Neuronal stem cell (in vitro differentiated cells): ENCODE measurements around the gene CDK5R2.

Source experiments
- DNase-seq: peaks from one replicate; pipeline ENCODE4 v3.0.0-alpha.2; 2013; ENCODE audit warnings: low spot score
- H2AFZ ChIP-seq: one replicate; pipeline ENCODE4 v1.6.1; 2013; ENCODE audit warnings: mild to moderate bottlenecking, low read length, inconsistent platforms
- H2AK5ac ChIP-seq: 2 replicates; pipeline ENCODE4 v1.6.1; 2013; ENCODE audit warnings: low read depth, mild to moderate bottlenecking, inconsistent platforms, low read length, moderate library complexity, mixed read lengths
- H2BK120ac ChIP-seq: 2 replicates; pipeline ENCODE4 v1.6.1; 2013; ENCODE audit warnings: low read depth, mild to moderate bottlenecking, inconsistent platforms, low read length, moderate library complexity, mixed read lengths
- H2BK12ac ChIP-seq: one replicate; pipeline ENCODE4 v1.6.1; 2013; ENCODE audit warnings: low read length, inconsistent platforms
- H2BK15ac ChIP-seq: 2 replicates; pipeline ENCODE4 v1.6.1; 2013; ENCODE audit warnings: mild to moderate bottlenecking, low read length, inconsistent platforms, mixed read lengths
- H2BK5ac ChIP-seq: one replicate; pipeline ENCODE4 v1.6.1; 2013; ENCODE audit warnings: inconsistent platforms, mild to moderate bottlenecking, low read length, moderate library complexity
- H3K14ac ChIP-seq: one replicate; pipeline ENCODE4 v1.6.1; 2013; ENCODE audit warnings: low read length, inconsistent platforms
- H3K18ac ChIP-seq: 2 replicates; pipeline ENCODE4 v1.6.1; 2013; ENCODE audit warnings: low read length, inconsistent platforms
- H3K23ac ChIP-seq: 2 replicates; pipeline ENCODE4 v1.6.1; 2013; ENCODE audit warnings: low read depth, mild to moderate bottlenecking, mixed read lengths, low read length, inconsistent platforms; ENCODE audit not compliant: poor library complexity
- H3K27ac ChIP-seq: replicated peaks from 3 replicates; pipeline ENCODE4 v1.5.1; 2013; ENCODE audit warnings: low read length, inconsistent platforms
- H3K27me3 ChIP-seq, 3 experiments: 2 replicates each; pipeline ENCODE4 v1.6.1; 2013; ENCODE audit warnings: low read length in 3 of 3, mild to moderate bottlenecking in 2 of 3, inconsistent platforms in 1 of 3, low read depth in 1 of 3, mixed read lengths in 1 of 3, moderate library complexity in 1 of 3; ENCODE audit not compliant: control insufficient read depth in 3 of 3, insufficient read depth in 3 of 3
- H3K36me3 ChIP-seq, 2 donors: replicated peaks in 1 of 2; 2 replicates each; pipeline ENCODE4 v1.6.1; 2013; ENCODE audit warnings: low read length in 2 of 2; ENCODE audit not compliant: control insufficient read depth in 2 of 2, insufficient read depth in 2 of 2
- H3K4ac ChIP-seq: 2 replicates; pipeline ENCODE4 v1.6.1; 2013; ENCODE audit warnings: inconsistent platforms, mild to moderate bottlenecking, low read length, moderate library complexity
- H3K4me1 ChIP-seq, 2 donors: 1 replicate in 1 of 2; 2 replicates in 1 of 2; pipeline ENCODE4 v1.6.1; 2013; ENCODE audit warnings: low read length in 2 of 2, low read depth in 1 of 2; ENCODE audit not compliant: control insufficient read depth in 2 of 2, insufficient read depth in 1 of 2
- H3K4me2 ChIP-seq: one replicate; pipeline ENCODE4 v1.6.1; 2013; ENCODE audit warnings: mild to moderate bottlenecking, low read length, inconsistent platforms; ENCODE audit not compliant: insufficient read depth, poor library complexity, severe bottlenecking
- H3K4me3 ChIP-seq, 2 donors: 2 replicates each; pipeline ENCODE4 v1.5.1; 2013; ENCODE audit warnings: low read length in 2 of 2, mild to moderate bottlenecking in 2 of 2, inconsistent platforms in 1 of 2, moderate library complexity in 1 of 2
- H3K79me1 ChIP-seq: one replicate; pipeline ENCODE4 v1.6.1; 2013; ENCODE audit warnings: low read depth, mild to moderate bottlenecking, inconsistent platforms, low read length, moderate library complexity
- H3K9ac ChIP-seq: one replicate; pipeline ENCODE4 v1.6.1; 2013; ENCODE audit warnings: mild to moderate bottlenecking, low read depth, low read length, inconsistent platforms; ENCODE audit not compliant: poor library complexity
- H3K9me3 ChIP-seq, 2 donors: replicated peaks in 1 of 2; 2 replicates each; pipeline versions ENCODE3 to v1.6.1; 2013; ENCODE audit warnings: low read length in 2 of 2, mild to moderate bottlenecking in 2 of 2, inconsistent platforms in 1 of 2, low read depth in 1 of 2, mixed read lengths in 1 of 2, moderate library complexity in 1 of 2; ENCODE audit not compliant: control insufficient read depth in 2 of 2, insufficient read depth in 1 of 2
- H4K8ac ChIP-seq: one replicate; pipeline ENCODE4 v1.6.1; 2013; ENCODE audit warnings: low read depth, mild to moderate bottlenecking, inconsistent platforms, low read length, moderate library complexity
- H4K91ac ChIP-seq: one replicate; pipeline ENCODE4 v1.6.1; 2013; ENCODE audit warnings: low read length, low read depth, mild to moderate bottlenecking, inconsistent platforms; ENCODE audit not compliant: poor library complexity
- WGBS, 2 donors: extraction: QIAGEN DNeasy Blood & Tissue Kit; methylation state at CpG; one replicate each; pipeline ENCODE4 v1.1.7; 2013; ENCODE audit warnings: missing lambda C conversion rate in 2 of 2, mixed read lengths in 1 of 2; ENCODE audit not compliant: insufficient read length in 2 of 2, insufficient replicate concordance in 1 of 2; ENCODE audit errors: extremely low coverage in 2 of 2; 5-methylcytosine and 5-hydroxymethylcytosine counted together

CDK5R2 gene

GRCh38 chr2:218986148-218986761 lies 26.8 kb downstream of the CDK5R2 start:
- no peak for DNase-seq
- Histone ChIP-seq H2BK12ac (no peak overlapping the region), H4K91ac (no peak overlapping the region), H3K27ac (no peak overlapping the region), H2BK120ac (no peak overlapping the region), H3K27me3 (peaks cover 60 to 99% (median 98%) of the 10 kb centered on the region in 3 experiments), H2BK5ac (no peak overlapping the region), H3K79me1 (peaks cover 2% of the 10 kb centered on the region), H3K14ac (no peak overlapping the region), H3K4me2 (no peak overlapping the region), H3K4me3 (no peak overlapping the region), H2AFZ (no peak overlapping the region), H4K8ac (no peak overlapping the region), H3K4me1 (peaks cover 0 to 5% of the 10 kb centered on the region in 2 donors), H2BK15ac (no peak overlapping the region), H3K4ac (no peak overlapping the region), H2AK5ac (no peak overlapping the region), H3K36me3 (no peaks in the 10 kb centered on the region), H3K9me3 (peaks cover 0 to 11% of the 10 kb centered on the region in 2 donors), H3K23ac (no peak overlapping the region), H3K9ac (no peak overlapping the region), H3K18ac (no peak overlapping the region)
- no CpG with 5 or more reads among the region's 4 CpGs for WGBS, 2 donors

GRCh38 chr2:218988164-218988563 lies 28.7 kb downstream of the CDK5R2 start:
- Histone ChIP-seq H2BK12ac (no peak overlapping the region), H2BK5ac (no peak overlapping the region), H3K79me1 (peaks cover 2% of the 10 kb centered on the region), H3K27ac (no peak overlapping the region), H3K9me3 (peaks cover 0 to 7% of the 10 kb centered on the region in 2 donors), H3K4me1 (no peaks in the 10 kb centered on the region), H3K36me3 (no peaks in the 10 kb centered on the region), H3K27me3 (peaks cover 59 to 99% (median 98%) of the 10 kb centered on the region in 3 experiments), H2BK120ac (no peak overlapping the region), H3K14ac (no peak overlapping the region), H4K8ac (no peak overlapping the region), H3K18ac (no peak overlapping the region), H3K9ac (no peak overlapping the region), H3K4ac (no peak overlapping the region), H4K91ac (no peak overlapping the region), H2AK5ac (no peak overlapping the region), H3K4me3 (no peak overlapping the region), H2BK15ac (no peak overlapping the region), H3K4me2 (no peak overlapping the region), H2AFZ (no peak overlapping the region), H3K23ac (no peak overlapping the region)
- no peak for DNase-seq
- no CpG with 5 or more reads among the region's 3 CpGs for WGBS, 2 donors

DNA sequence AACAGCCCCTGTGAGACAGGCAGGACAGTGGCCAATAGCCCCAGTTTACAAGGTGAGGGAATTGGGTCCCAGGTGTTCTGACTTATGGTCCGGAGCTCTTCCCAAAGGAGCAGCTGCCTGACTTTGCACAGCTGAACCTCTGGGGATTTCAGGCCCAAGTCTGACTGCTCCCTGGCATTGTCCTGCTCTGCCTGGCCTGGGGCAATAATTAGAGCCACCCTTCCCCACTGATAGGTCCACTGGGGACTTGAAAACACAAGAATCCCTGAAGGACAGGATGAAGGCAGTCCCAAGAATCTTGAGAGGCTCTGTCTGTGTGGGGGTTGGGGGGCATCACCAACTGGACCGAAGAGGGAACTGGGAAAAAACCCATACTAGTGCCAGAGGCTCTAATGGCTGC lies 29.2 kb downstream of the CDK5R2 start:
- Histone ChIP-seq H3K4me3 (no peak overlapping the region), H2BK120ac (no peak overlapping the region), H2AK5ac (no peak overlapping the region), H3K14ac (no peak overlapping the region), H3K4ac (no peak overlapping the region), H3K27me3 (peaks cover 62 to 99% (median 98%) of the 10 kb centered on the region in 3 experiments), H3K27ac (no peak overlapping the region), H2BK15ac (no peak overlapping the region), H3K9ac (no peak overlapping the region), H3K23ac (no peak overlapping the region), H3K4me1 (peaks cover 0 to 1% of the 10 kb centered on the region in 2 donors), H4K8ac (no peak overlapping the region), H3K4me2 (no peak overlapping the region), H2BK12ac (no peak overlapping the region), H3K36me3 (no peaks in the 10 kb centered on the region), H3K18ac (no peak overlapping the region), H2AFZ (no peak overlapping the region), H3K79me1 (peaks cover 2% of the 10 kb centered on the region), H3K9me3 (peaks cover 0 to 4% of the 10 kb centered on the region in 2 donors), H4K91ac (no peak overlapping the region), H2BK5ac (no peak overlapping the region)
- no CpG with 5 or more reads among the region's 2 CpGs for WGBS, 2 donors
- no peak for DNase-seq

DNA sequence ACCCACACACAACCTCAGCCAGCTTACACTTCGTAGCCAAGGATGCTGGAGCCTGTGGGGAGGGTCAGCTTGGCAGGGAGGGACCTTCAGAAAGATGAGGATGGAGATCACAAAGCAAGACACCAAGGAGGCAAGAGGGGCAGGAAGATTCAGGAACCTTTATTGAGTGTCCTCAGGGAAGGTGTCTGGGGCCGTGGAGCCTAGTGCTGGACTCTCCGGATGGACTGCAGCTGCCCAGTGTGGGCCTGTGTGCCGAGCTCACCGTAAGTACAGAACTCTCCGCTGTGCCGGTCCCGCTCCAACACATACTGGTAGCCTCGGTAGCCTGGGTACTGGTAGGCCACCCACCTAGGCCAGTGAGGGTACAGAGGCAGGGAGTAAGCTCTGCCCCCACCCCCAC lies 30.6 kb downstream of the CDK5R2 start:
- no peak overlapping the region for H2AFZ ChIP-seq
- H3K9ac ChIP-seq = peak overlapping the region; percentile 21
- H3K27me3 ChIP-seq = peaks cover 62 to 99% (median 99%) of the 10 kb centered on the region in 3 experiments
- H3K4me2 ChIP-seq = no peak overlapping the region
- peaks cover 0 to 4% of the 10 kb centered on the region in 2 donors for H3K4me1 ChIP-seq
- no peak overlapping the region for H3K18ac ChIP-seq
- no peak overlapping the region for H2BK5ac ChIP-seq
- H3K79me1 ChIP-seq = peaks cover 2% of the 10 kb centered on the region
- H3K9me3 ChIP-seq = peaks cover 0 to 4% of the 10 kb centered on the region in 2 donors
- no peak for DNase-seq
- no peak overlapping the region for H3K23ac ChIP-seq
- H3K4me3 ChIP-seq = peak overlapping the region in 1 of 2 donors; percentile 35
- H3K14ac ChIP-seq = no peak overlapping the region
- WGBS, 2 donors = no CpG with 5 or more reads among the region's 9 CpGs
- no peak overlapping the region for H2BK120ac ChIP-seq
- H3K4ac ChIP-seq = no peak overlapping the region
- no peak overlapping the region for H3K27ac ChIP-seq
- no peak overlapping the region for H2BK15ac ChIP-seq
- H4K8ac ChIP-seq = no peak overlapping the region
- H4K91ac ChIP-seq = no peak overlapping the region
- H2AK5ac ChIP-seq = no peak overlapping the region
- no peak overlapping the region for H2BK12ac ChIP-seq
- no peaks in the 10 kb centered on the region for H3K36me3 ChIP-seq
